Neural cell (in vitro differentiated cells): Measurements from ENCODE around the gene ZBED2. TPM values are rescaled to one million over a fixed set of nuclear protein-coding genes. Genes with fewer than 3 reads are reported as not detected.

Source experiments
- H2AFZ ChIP-seq: fragments of 200-600, 300-800 bp; sonication (generic), shearing (Covaris generic); 2 replicates; pipeline ENCODE4 v1.6.0; 2014; ENCODE audit warnings: low read depth, mild to moderate bottlenecking, antibody characterized with exemption, low read length, moderate library complexity
- H3F3A ChIP-seq: fragments of 200-600 bp; shearing (Covaris generic); 2 replicates; pipeline ENCODE4 v1.6.1; 2016; ENCODE audit warnings: mild to moderate bottlenecking, moderate library complexity, mixed read lengths, antibody characterized with exemption, low read length; ENCODE audit not compliant: insufficient read depth, poor library complexity, severe bottlenecking
- H3K27ac ChIP-seq: fragments of 200-600, 300-800 bp; sonication (generic), shearing (Covaris generic); 2 replicates; pipeline ENCODE4 v1.5.1; 2014; ENCODE audit warnings: mild to moderate bottlenecking, low read length, moderate library complexity
- H3K27me3 ChIP-seq: fragments of 300-800, 200-600 bp; sonication (generic), shearing (Covaris generic); 2 replicates; pipeline ENCODE4 v1.6.0; 2014; ENCODE audit warnings: mild to moderate bottlenecking, low read depth, low read length, moderate library complexity; ENCODE audit not compliant: insufficient read depth
- H3K36me3 ChIP-seq: fragments of 300-800, 200-600 bp; sonication (generic), shearing (Covaris generic); 2 replicates; pipeline ENCODE4 v1.5.1; 2014; ENCODE audit warnings: mild to moderate bottlenecking, antibody characterized with exemption, low read length, moderate library complexity; ENCODE audit not compliant: insufficient read depth
- H3K4me2 ChIP-seq: fragments of 300-800, 200-600 bp; sonication (generic), shearing (Covaris generic); 2 replicates; pipeline ENCODE4 v1.6.0; 2014; ENCODE audit warnings: mild to moderate bottlenecking, low read length
- H3K4me3 ChIP-seq: fragments of 300-800, 200-600 bp; sonication (generic), shearing (Covaris generic); 2 replicates; pipeline ENCODE4 v1.5.1; 2014; ENCODE audit warnings: mild to moderate bottlenecking, low read length, moderate library complexity
- H3K79me2 ChIP-seq: fragments of 200-600 bp; shearing (Covaris generic); replicated peaks from 2 replicates; pipeline ENCODE4 v1.6.0; 2014; ENCODE audit warnings: mild to moderate bottlenecking, low read length, moderate library complexity; ENCODE audit not compliant: insufficient read depth
- H3K9ac ChIP-seq: fragments of 300-800, 200-600 bp; sonication (generic), shearing (Covaris generic); 2 replicates; pipeline ENCODE4 v1.6.1; 2016; ENCODE audit warnings: mild to moderate bottlenecking, low read length, mixed read lengths
- H3K9me2 ChIP-seq: fragments of 200-600 bp; shearing (Covaris generic); 2 replicates; pipeline ENCODE4 v1.6.1; 2016; ENCODE audit warnings: mild to moderate bottlenecking, low read length, mixed read lengths; ENCODE audit not compliant: insufficient read depth
- H3K9me3 ChIP-seq: fragments of 200-600, 300-800 bp; sonication (generic), shearing (Covaris generic); 2 replicates; pipeline ENCODE4 v1.6.1; 2016; ENCODE audit warnings: mild to moderate bottlenecking, mixed run types, low read length, moderate library complexity, mixed read lengths
- H4K20me1 ChIP-seq: fragments of 200-600 bp; shearing (Covaris generic); 2 replicates; pipeline ENCODE4 v1.6.1; 2016; ENCODE audit warnings: mild to moderate bottlenecking, mixed run types; ENCODE audit not compliant: insufficient read depth
- EP300 ChIP-seq: fragments of 450-650 bp; conservative IDR thresholded peaks from 2 replicates; pipeline ENCODE4 v1.6.1; 2014; ENCODE audit warnings: antibody characterized with exemption, mild to moderate bottlenecking, moderate library complexity; ENCODE audit not compliant: poor library complexity, severe bottlenecking
- EZH2 ChIP-seq: fragments of 200-600, 300-800 bp; shearing (Covaris generic), sonication (generic); IDR thresholded peaks from 2 replicates; pipeline ENCODE4 v1.6.1; 2014; ENCODE audit warnings: antibody characterized with exemption, low read length, borderline replicate concordance, mild to moderate bottlenecking; ENCODE audit not compliant: insufficient read depth, poor library complexity, severe bottlenecking
- MXI1 ChIP-seq: fragments of 450-650 bp; conservative IDR thresholded peaks from 2 replicates; pipeline ENCODE4 v1.6.1; 2014; ENCODE audit warnings: antibody characterized with exemption, mild to moderate bottlenecking; ENCODE audit not compliant: poor library complexity, severe bottlenecking
- POLR2AphosphoS5 ChIP-seq: IDR thresholded peaks from 2 replicates; pipeline ENCODE4 v1.6.1; 2012
- RAD21 ChIP-seq: fragments of 450-650 bp; conservative IDR thresholded peaks from 2 replicates; pipeline ENCODE4 v1.6.1; 2014; ENCODE audit warnings: antibody characterized with exemption, mild to moderate bottlenecking, moderate library complexity
- SMC3 ChIP-seq: fragments of 450-650 bp; conservative IDR thresholded peaks from 2 replicates; pipeline ENCODE4 v1.6.1; 2014; ENCODE audit warnings: antibody characterized with exemption, mild to moderate bottlenecking, moderate library complexity; ENCODE audit not compliant: poor library complexity
- TAF1 ChIP-seq: IDR thresholded peaks from 2 replicates; pipeline ENCODE4 v1.6.1; 2012; ENCODE audit warnings: low read depth
- polyA plus RNA-seq: library from polyadenylated mRNA; depleted of rRNA; stranded (reverse); fragments of >200 nt; gene quantifications from 2 replicates; pipeline ENCODE4 v1.2.3, GENCODE V29; 2014
- TF ChIP-seq, protein P1 (sequence below): fragments of 450-650 bp; IDR thresholded peaks from 2 replicates; pipeline ENCODE4 v1.5.1; 2014; ENCODE audit warnings: antibody characterized with exemption, mild to moderate bottlenecking, moderate library complexity; ENCODE audit not compliant: poor library complexity, severe bottlenecking
- TF ChIP-seq, protein P2 (sequence below): IDR thresholded peaks from 2 replicates; pipeline ENCODE4 v1.6.1; 2012; ENCODE audit warnings: borderline replicate concordance

ZBED2 gene
- polyA plus RNA-seq, 1 donor from 2014 or later = not detected

DNA sequence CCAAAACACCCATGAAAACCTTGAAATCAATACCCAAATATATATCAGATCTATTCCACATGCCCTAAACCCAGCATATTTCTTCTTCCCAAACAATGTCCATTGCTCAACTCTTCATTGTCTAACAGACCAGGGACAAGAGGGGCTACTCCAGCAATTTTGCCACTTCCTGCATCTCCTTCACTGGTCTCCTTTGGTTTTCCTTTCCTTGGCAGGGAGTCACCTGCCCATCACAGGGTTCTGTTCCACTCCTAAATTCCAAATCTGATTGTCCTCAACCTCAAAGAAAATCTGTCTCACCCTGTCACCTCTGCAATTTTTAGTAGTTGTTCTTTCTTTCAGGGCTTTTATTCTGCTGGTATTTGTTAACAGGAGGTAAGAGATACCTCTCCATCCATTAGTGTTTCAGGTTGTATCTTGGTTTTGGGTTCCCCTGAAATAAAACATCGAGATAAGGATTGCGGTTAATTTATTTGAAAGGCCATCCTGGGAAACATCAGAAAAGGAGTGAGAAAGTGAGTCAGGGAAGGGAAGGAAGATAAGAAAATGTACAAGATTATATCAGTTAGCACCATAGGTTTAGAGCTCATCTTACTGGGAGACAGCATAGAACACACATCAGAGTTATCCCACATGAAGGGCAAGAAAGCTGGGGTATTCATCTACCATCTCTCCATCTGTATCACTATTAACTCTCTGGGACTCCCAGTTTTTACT is 13.6 kb downstream of the ZBED2 start:
- H3K4me2 ChIP-seq = no peak overlapping the region
- no peak overlapping the region for H2AFZ ChIP-seq
- no peaks in the 10 kb centered on the region for H3K27me3 ChIP-seq
- TF ChIP-seq EZH2 (no peak), TAF1 (no peak), EP300 (no peak), MXI1 (no peak), RAD21 (no peak), SMC3 (no peak), POLR2AphosphoS5 (no peak)
- TF ChIP-seq, protein P1, sequence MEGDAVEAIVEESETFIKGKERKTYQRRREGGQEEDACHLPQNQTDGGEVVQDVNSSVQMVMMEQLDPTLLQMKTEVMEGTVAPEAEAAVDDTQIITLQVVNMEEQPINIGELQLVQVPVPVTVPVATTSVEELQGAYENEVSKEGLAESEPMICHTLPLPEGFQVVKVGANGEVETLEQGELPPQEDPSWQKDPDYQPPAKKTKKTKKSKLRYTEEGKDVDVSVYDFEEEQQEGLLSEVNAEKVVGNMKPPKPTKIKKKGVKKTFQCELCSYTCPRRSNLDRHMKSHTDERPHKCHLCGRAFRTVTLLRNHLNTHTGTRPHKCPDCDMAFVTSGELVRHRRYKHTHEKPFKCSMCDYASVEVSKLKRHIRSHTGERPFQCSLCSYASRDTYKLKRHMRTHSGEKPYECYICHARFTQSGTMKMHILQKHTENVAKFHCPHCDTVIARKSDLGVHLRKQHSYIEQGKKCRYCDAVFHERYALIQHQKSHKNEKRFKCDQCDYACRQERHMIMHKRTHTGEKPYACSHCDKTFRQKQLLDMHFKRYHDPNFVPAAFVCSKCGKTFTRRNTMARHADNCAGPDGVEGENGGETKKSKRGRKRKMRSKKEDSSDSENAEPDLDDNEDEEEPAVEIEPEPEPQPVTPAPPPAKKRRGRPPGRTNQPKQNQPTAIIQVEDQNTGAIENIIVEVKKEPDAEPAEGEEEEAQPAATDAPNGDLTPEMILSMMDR = no peak
- TF ChIP-seq, protein P2, sequence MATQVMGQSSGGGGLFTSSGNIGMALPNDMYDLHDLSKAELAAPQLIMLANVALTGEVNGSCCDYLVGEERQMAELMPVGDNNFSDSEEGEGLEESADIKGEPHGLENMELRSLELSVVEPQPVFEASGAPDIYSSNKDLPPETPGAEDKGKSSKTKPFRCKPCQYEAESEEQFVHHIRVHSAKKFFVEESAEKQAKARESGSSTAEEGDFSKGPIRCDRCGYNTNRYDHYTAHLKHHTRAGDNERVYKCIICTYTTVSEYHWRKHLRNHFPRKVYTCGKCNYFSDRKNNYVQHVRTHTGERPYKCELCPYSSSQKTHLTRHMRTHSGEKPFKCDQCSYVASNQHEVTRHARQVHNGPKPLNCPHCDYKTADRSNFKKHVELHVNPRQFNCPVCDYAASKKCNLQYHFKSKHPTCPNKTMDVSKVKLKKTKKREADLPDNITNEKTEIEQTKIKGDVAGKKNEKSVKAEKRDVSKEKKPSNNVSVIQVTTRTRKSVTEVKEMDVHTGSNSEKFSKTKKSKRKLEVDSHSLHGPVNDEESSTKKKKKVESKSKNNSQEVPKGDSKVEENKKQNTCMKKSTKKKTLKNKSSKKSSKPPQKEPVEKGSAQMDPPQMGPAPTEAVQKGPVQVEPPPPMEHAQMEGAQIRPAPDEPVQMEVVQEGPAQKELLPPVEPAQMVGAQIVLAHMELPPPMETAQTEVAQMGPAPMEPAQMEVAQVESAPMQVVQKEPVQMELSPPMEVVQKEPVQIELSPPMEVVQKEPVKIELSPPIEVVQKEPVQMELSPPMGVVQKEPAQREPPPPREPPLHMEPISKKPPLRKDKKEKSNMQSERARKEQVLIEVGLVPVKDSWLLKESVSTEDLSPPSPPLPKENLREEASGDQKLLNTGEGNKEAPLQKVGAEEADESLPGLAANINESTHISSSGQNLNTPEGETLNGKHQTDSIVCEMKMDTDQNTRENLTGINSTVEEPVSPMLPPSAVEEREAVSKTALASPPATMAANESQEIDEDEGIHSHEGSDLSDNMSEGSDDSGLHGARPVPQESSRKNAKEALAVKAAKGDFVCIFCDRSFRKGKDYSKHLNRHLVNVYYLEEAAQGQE = no peak
- H3K9ac ChIP-seq = no peak overlapping the region
- H3K36me3 ChIP-seq = no peaks in the 10 kb centered on the region
- H3K79me2 ChIP-seq = no peaks in the 10 kb centered on the region
- no peaks in the 10 kb centered on the region for H3F3A ChIP-seq
- H3K9me2 ChIP-seq = no peaks in the 10 kb centered on the region
- no peak overlapping the region for H3K4me3 ChIP-seq
- no peak overlapping the region for H3K27ac ChIP-seq
- H4K20me1 ChIP-seq = no peaks in the 10 kb centered on the region
- H3K9me3 ChIP-seq = no peaks in the 10 kb centered on the region

GRCh38 chr3:111579495-111579894 is 15.7 kb downstream of the ZBED2 start:
- H3K27ac ChIP-seq = no peak overlapping the region
- H4K20me1 ChIP-seq = no peaks in the 10 kb centered on the region
- H3K27me3 ChIP-seq = no peaks in the 10 kb centered on the region
- H3K9me2 ChIP-seq = no peaks in the 10 kb centered on the region
- H3K79me2 ChIP-seq = no peaks in the 10 kb centered on the region
- TF ChIP-seq MXI1 = no peak
- TF ChIP-seq, protein P1 = no peak
- TF ChIP-seq, protein P2 = no peak
- no peak for TF ChIP-seq EZH2
- no peak for TF ChIP-seq RAD21
- no peak for TF ChIP-seq POLR2AphosphoS5
- TF ChIP-seq TAF1 = no peak
- TF ChIP-seq EP300 = no peak
- no peak for TF ChIP-seq SMC3
- no peak overlapping the region for H3K9ac ChIP-seq
- H3K36me3 ChIP-seq = no peaks in the 10 kb centered on the region
- no peak overlapping the region for H2AFZ ChIP-seq
- no peaks in the 10 kb centered on the region for H3F3A ChIP-seq
- no peak overlapping the region for H3K4me2 ChIP-seq
- no peaks in the 10 kb centered on the region for H3K9me3 ChIP-seq
- no peak overlapping the region for H3K4me3 ChIP-seq
